Activated T-cell treated with anti-CD3 and anti-CD28 coated beads for 48 hours (primary cell): Measurements from ENCODE around the gene PLTP.
"Not testable (repeated sequence)": the region's sequence is repeated elsewhere in the genome, so short reads cannot be mapped to it uniquely, and the experiment has no call there.

ENCODE experiments used
- DNase-seq: peaks from one replicate; pipeline ENCODE4 v3.0.0-alpha.2; 2020; ENCODE audit warnings: low read depth

Gene PLTP

GRCh38 chr20:45920462-45921336 is 8.7 kb upstream of the PLTP start:
- DNase-seq, result no peak

DNA sequence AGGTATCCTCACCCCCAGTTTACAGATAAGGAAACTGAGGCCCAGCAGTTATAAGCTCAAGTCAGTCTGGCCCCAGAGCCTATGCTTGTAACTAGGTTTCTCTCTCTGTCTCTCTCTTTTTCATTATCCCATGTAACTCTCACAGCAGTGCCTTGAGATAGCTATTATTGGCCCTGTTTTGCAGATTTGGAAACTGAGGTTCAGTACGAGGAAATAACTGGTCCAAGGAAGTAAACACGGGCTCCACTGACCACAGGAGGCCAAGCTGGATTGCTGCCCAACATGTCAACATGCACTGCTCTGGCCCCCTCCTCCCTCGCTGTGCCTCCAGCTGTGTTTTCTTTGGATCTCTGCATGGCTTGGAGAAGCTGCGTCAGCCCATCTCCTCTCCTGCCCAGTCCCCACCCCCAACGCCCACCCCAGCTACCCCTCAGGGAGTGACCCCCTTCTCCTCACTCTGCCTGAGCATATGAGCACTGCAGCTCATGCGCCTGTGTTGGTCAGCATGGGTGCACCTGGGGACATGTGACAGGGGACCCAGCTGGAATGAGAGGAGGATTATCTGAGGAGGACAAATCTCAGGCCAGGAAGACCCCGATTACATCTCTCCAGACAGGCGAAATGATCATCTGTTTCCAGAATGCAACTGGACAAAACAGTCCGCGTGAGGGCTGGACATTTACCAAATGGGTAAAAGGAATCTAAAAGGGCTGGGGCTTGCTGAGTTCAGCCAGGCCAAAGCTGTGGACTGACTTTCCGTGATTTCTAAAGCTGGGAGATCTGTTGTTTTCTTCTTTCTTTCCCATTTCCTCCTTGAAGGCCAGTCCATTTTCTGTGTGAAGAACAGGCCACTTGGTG is 7.8 kb upstream of the PLTP start:
- no peak for DNase-seq

DNA sequence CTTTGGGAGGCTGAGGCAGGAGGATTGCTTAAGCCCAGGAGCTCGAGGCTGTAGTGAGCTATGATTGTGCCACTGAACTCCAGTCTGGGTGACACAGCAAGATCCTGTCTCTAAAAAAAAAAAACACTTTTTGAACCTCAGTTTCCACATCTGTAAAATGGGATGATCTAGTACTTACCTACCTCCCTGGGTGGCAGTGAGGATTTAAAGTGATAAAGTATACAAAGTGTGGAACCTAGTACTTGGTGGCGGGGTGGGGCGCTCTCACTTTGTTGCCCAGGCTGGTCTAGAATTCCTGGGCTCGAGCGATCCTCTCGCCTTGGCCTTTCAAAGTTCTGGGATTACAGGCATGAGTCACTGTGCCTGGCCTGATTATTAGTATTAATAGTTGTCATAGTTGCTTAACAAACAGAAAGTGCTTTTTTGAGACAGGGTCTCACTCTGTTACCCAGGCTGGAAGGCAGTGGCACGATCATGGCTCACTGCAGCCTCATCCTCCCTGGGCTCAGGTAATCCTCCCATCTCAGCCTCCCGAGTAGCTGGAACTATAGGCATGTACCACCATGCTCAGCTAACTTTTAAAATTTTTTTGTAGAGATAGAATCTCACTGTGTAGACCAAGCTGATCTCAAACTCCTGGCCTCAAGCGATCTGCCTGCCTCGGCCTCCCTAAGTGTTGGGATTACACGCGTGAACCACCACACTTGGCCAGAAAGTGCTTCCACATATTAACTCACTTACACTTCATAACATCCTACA is 7.0 kb upstream of the PLTP start:
- no peak for DNase-seq

DNA sequence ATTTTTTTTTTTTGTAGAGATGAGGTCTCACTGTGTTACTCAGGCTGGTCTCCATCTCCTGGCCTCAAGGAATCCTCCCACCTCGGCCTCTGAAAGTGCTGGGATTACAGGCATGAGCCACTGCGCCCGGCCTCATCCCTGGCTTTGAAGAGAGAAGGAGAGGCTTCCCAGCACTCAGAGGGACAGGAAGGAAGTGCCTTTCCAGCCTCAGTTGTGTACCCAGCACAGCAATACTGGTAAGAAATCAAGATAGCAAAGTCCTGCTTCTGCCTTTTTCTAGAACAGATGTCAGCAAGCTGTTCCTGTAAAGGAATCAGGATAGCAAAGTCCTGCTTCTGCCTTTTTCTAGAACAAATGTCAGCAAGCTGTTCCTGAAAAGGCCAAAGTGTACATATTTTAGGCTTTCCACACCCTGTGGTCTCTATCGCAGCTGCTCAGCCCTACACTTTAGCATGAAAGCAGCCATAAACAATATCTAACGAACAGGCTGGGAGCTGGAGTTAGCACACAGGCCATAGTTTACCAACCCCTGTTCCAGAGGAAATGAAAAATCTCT is 6.3 kb upstream of the PLTP start:
- DNase-seq, result no peak

DNA sequence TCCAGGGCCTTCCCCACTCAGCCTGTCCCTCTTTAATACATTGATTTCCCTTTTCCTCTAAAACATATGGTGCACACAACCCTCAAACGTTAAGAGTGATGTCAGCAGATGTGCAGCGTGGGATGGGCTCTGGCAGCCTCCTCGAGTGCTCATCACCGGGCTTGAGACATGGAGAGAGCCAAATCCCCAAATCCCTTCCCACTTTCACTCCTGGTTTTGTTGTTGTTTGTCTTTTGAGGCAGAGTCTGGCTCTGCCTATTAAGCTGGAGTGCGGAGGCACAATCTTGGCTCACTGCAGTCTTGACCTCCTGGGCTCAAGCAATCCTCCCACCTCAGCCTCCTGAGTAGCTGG is 5.8 kb upstream of the PLTP start:
- DNase-seq, result no peak

GRCh38 chr20:45913116-45913515 is 1.2 kb upstream of the PLTP start:
- no peak for DNase-seq

DNA sequence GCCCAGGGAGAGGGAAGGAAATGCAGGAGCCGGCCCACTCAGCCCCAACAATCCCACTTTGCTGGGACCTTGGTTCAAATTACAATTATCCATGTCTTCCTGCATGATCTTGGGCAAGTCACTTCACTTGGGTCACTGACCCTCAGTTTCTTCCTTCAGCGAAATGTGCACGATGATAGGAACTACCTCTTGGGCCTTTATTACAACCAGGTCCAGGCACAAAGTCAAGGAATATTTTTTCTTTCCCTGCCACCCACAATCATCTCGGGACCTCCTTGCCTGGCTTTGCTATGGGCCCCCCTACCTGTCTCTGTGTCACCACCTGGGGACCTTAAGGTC is 358 bp upstream of the PLTP start:
- no peak for DNase-seq

DNA sequence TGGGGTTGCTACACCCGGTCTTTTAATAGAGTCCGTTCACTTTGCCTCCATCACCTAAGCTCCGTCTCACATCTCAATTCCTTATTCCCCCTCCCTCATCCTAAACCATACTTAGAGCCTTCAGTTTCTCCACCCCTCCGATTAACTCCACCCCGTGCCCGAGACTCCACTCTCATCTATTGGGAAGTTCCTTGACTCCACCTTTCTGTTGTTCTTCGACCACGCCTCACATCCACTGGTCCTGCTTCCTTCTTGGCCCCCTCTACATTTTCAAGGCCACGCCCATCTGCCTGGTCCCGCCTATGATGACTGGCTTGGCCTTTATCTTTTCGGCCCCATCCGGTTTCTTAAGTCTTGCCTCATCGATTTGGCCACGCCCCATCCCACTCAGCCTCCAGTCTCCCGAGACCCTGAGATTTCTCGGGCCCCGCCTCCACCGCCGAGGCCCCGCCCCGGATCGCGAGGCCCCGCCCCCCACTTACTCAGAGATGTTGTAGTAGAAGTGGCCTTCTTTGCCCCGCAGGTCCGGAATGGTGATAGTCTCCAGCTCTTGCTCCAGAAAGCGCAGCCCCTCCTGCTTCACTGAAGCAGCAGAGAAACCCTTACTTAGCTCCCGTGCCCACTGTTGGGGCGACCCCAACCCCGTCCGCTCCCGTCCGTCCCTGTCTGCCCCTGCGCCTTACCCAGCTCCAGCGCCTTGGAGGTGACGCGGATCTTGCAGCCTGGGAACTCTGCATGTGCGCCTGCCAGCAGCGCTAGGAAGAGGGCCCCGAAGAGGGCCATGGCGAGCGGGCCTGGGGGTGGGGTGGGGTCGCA is 1.1 kb downstream of the PLTP start:
- peak; percentile 98 for DNase-seq

DNA sequence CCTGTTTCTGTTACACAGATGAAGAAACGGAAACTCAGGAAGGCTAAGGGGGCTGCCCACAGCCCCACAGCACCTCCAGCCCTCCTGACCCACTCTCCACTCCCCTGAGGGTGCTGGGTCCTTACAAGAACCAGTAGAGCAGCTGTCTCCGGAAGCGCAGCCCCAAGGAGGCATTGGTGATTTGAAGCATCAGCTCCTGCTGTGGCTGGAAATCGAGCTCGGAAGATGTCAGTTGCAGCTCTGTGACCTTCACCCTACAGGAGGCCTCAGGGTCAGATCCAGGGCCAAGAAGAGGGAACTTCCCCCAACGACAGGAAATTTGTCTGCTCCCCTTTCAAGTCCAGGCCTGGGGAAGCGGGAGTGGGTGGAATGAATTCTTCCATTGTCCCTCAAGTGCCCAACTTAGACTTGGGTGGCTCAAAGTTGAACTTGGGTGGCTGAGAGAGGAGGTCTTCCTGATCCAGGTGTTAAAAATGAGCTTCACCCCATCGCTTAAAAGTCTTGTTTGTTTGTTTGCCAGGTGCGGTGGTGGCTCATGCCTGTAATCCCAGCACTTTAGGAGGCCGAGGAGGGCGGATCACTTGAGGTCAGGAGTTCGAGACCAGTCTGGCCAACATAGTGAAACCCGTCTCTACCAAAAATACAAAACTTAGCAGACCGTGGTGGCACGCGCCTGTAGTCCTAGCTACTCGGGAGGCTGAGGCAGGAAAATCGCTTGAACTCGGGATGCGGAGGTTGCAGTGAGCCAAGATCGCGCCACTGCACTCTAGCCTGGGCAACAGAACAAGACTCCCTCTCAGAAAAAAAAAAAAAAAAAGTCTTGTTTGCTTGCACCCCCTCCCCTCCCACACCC is 1.9 kb downstream of the PLTP start:
- no peak for DNase-seq

- DNase-seq, result no peak
Measured at GRCh38 chr20:45909336-45909808, 2.6 kb downstream of the PLTP start.

DNA sequence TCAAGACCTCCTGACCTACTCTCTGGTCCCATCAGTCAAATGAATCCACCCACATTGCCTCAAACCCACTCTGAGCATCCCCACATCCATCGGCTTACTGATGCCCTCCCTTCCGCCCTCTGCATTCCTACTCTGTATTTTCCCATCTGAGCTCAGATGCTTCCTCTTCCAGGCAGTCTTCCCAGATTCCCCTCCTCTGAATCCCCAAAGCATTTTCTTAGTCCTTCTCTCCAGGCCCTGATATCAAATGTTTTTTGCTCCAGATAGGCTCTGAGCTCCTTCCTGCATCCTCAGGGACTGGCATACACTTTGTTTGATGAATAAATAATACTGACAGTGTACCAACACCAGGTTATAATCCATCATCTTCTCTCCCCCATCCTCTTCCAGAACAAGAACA is 3.9 kb downstream of the PLTP start:
- no peak for DNase-seq

DNA sequence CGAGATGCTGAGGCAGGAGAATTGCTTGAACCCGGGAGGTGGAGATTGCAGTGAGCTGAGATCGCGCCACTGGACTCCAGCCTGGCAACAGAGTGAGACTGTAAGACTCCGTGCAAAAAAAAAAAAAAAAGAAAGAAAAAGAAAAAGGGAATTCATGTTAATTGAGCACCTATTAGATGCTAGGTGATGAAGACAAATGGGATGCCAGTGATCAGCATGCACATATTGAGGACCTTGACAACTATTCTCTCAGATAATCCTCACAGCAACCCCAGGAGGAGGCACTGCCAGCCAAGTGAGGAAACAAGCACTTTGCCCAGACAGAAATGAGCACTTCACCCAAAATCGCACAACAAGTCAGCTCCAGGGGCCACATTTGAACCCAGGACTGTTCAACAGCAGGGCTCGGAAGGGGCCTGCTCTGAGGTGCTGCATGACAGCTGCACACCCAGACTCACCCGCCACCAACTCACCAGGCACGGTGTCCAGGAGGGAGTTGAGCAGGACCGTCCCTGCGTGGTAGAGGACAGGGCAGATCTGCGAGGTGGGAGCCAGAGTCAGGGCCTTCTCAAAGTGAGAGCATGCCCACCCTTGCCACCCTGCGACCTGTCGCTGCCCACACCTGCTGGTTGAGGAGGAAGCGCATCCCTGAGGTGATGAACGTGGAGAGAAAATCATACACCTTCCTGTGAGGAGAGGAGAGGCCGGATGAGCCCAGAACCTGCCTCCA is 4.6 kb downstream of the PLTP start:
- DNase-seq, result no peak

- DNase-seq, result no peak
Measured at GRCh38 chr20:45905505-45906079, 6.4 kb downstream of the PLTP start.

DNA sequence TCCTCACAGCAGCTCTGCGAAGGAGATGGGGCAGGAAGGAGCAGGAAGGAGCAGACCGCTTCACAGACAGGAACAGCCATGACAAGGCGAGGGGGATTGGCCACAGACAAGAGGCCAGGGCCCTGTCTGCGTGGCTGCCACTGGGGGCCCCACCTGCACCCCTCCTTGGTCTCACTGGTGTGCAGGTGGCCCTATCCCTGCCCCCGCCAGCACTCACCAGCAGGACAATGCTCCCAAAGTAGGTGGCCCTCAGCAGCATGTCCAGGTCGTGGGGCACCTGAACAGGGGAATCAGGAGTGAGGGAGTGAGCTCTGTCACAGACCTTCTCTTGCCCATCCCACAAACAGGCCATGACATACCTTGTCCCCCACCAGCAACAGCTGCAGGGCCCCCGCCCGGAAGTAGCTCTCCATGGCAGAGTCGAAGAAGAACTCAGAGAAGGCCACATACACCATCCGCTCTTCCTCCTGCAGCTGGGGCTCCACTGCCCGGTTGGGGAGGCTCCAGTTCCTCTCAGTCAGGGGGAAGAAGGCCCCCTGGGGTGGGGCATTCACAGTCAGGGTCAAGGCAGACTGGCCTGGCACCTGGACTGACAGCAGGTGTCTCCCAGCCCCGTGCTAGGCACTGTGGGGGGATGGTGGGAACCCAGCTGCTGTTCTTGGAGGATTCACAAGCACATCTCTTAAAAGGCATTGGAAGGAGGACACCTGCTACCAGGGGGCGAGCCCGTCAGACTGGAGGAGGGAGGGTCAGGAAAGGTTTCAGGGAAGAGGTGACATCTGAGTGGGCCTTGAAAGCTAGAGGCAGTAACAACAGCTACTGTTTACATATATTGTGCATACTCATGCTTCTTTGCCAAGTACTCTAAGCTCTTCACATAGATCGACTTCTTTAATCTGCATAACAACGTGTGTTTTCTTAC is 7.1 kb downstream of the PLTP start:
- DNase-seq, result no peak

GRCh38 chr20:45902199-45902701 is 9.7 kb downstream of the PLTP start:
- no peak for DNase-seq

- not testable (repeated sequence) for DNase-seq
Measured at GRCh38 chr20:45901332-45901731, 10.6 kb downstream of the PLTP start.

DNA sequence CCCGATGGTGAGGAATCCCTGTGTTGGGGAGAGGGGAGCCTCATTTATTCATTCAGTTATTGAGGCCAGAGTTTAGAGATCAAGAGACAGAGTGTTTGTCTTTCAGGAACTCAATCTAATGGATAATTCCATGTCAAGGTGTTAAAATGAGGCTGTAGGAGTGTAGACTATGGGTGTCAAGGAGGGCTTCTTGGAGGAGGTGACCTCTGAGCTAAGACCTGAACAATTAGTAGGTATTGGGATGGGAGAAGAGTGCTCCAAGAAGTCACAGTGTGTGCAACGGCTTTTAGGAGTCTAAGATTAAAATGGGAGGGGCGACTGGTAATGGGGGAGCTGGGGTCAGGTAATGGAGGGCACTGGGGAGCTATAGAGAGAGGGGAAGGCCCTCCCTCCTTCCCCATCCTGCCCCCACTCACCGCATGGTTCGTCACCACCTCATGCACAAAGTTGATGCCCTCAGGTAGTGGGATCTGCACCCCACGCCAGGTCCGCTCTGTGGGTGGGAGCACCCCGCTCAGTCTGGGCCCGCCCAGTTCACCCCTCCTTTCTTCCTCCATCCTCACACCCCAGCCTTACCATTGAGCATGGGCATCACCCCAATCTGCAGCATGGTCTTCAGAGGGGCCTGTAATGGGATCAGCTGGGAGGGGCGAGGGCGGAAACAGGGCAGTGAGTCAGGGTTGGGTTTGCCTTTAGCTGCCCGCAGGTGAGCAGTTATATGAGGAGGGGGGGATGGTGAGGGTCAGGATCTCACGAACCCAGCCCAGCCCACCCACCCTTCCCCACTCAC is 12.7 kb downstream of the PLTP start:
- no peak for DNase-seq
